Loucy (cell line): ENCODE results near the gene PRR30.

ENCODE experiments used
- EZH2phosphoT487 ChIP-seq: fragments of 200-600 bp; IDR thresholded peaks from 2 replicates; pipeline ENCODE4 v1.6.1; 2018; ENCODE audit warnings: antibody characterized with exemption, mild to moderate bottlenecking, moderate library complexity, borderline replicate concordance
- TF ChIP-seq, protein P1 (sequence below): fragments of 200-600 bp; sonication (generic); conservative IDR thresholded peaks from 2 replicates; pipeline ENCODE4 v1.5.1; 2014; ENCODE audit warnings: mild to moderate bottlenecking, antibody characterized with exemption, low read length

DNA sequence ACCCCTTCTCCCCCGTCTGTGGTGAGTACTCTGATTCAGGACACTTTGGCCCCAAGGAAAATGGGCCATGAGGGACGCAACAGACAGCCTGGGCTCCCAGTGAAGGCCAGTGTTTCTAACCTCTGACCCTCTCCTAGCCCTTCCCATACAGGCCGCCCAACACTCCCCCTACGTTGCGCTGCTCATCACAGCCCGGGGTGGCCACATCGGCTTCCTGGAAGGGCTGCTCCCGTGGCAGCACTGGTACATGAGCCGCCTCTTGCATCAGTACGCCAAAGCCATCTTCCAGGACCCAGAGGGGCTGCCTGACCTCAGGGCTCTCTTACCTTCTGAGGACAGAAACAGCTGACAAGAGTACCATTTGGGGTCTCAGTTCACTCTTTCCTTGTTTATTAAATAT is 8.8 kb downstream of the PRR30 start:
- TF ChIP-seq, protein P1, sequence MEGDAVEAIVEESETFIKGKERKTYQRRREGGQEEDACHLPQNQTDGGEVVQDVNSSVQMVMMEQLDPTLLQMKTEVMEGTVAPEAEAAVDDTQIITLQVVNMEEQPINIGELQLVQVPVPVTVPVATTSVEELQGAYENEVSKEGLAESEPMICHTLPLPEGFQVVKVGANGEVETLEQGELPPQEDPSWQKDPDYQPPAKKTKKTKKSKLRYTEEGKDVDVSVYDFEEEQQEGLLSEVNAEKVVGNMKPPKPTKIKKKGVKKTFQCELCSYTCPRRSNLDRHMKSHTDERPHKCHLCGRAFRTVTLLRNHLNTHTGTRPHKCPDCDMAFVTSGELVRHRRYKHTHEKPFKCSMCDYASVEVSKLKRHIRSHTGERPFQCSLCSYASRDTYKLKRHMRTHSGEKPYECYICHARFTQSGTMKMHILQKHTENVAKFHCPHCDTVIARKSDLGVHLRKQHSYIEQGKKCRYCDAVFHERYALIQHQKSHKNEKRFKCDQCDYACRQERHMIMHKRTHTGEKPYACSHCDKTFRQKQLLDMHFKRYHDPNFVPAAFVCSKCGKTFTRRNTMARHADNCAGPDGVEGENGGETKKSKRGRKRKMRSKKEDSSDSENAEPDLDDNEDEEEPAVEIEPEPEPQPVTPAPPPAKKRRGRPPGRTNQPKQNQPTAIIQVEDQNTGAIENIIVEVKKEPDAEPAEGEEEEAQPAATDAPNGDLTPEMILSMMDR, result no peak
- no peak for TF ChIP-seq EZH2phosphoT487
